Transverse colon (tissue), 4 donors: ENCODE results near the gene NUDT6.

Experiments used
- CTCF ChIP-seq, 5 experiments: fragments of 200-600 bp in 3 of 5; fragments of 450-650 bp in 2 of 5; sonication (generic) in 3 of 5; IDR thresholded peaks; 1 replicate in 2 of 5; 2 replicates in 3 of 5; pipeline ENCODE4 v1.5.1; 2016 to 2017; ENCODE audit warnings: antibody characterized with exemption in 5 of 5, inconsistent platforms in 3 of 5, mild to moderate bottlenecking in 2 of 5, moderate library complexity in 1 of 5
- POLR2A ChIP-seq: fragments of 450-650 bp; IDR thresholded peaks from one replicate; pipeline ENCODE4 v1.6.1; 2016; ENCODE audit warnings: antibody characterized with exemption, mild to moderate bottlenecking, moderate library complexity
- POLR2AphosphoS5 ChIP-seq, 3 donors: sonication (generic); formaldehyde crosslinking; IDR thresholded peaks; one replicate each; pipeline ENCODE4 v1.6.1; 2016; ENCODE audit warnings: antibody characterized with exemption in 3 of 3

- TF ChIP-seq CTCF (IDR thresholded peaks at IDR 0.05) (no peak), POLR2AphosphoS5 (IDR thresholded peaks at IDR 0.05) (no peak), POLR2A (no peak)
Measured at GRCh38 chr4:122865425-122865824, 57.0 kb downstream of the NUDT6 start.
